Skin epidermis (tissue), 12 donors: ENCODE results near the gene CD6.

ENCODE experiments used
- H3K27ac ChIP-seq, 21 experiments: fragments of 200-600 bp; sonication (generic) in 11 of 21; one replicate each; pipeline ENCODE4 v1.5.0; 2020; ENCODE audit warnings: mild to moderate bottlenecking in 3 of 21, inconsistent platforms in 2 of 21, moderate library complexity in 2 of 21
- H3K4me3 ChIP-seq, 7 experiments: fragments of 200-600 bp; sonication (generic) in 2 of 7; one replicate each; pipeline ENCODE4 v1.5.0; 2020; ENCODE audit warnings: inconsistent platforms in 2 of 7, mild to moderate bottlenecking in 2 of 7, moderate library complexity in 1 of 7

CD6 gene

DNA sequence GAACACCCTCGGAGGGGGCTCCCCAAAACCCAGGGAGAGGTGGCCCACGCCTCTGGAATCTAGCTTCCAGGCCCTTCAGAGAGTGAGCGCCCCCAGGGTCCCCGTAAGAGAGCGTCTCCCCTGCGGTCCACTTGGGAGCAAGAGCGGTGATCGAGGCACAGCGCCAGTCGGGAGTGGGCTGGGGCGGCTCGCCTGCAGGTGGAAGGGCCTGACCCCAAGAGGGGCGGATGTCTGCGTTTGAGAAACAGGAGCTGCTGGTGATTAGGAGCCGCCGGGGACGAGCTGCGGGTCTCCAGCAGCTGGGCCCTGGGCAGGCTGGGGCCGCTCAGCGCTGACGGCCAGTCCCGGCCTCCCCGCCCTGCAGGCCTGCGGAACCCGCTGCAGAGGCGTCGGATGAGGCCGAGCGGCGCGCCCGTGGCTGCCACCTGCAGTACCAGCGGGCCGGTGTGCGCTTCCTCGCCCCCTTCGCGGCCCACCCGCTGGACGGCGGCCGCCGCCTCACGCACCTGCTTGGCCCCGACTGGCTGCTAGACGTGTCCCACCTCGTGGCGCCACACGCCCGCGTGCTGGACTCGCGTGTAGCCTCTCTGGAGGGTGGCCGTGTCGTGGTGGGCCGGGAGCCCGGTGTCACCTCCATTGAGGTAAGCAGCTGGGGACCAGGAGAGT lies 37.2 kb upstream of the CD6 start:
- peak overlapping the region in 1 of 21 experiments; percentile 40 for H3K27ac ChIP-seq

DNA sequence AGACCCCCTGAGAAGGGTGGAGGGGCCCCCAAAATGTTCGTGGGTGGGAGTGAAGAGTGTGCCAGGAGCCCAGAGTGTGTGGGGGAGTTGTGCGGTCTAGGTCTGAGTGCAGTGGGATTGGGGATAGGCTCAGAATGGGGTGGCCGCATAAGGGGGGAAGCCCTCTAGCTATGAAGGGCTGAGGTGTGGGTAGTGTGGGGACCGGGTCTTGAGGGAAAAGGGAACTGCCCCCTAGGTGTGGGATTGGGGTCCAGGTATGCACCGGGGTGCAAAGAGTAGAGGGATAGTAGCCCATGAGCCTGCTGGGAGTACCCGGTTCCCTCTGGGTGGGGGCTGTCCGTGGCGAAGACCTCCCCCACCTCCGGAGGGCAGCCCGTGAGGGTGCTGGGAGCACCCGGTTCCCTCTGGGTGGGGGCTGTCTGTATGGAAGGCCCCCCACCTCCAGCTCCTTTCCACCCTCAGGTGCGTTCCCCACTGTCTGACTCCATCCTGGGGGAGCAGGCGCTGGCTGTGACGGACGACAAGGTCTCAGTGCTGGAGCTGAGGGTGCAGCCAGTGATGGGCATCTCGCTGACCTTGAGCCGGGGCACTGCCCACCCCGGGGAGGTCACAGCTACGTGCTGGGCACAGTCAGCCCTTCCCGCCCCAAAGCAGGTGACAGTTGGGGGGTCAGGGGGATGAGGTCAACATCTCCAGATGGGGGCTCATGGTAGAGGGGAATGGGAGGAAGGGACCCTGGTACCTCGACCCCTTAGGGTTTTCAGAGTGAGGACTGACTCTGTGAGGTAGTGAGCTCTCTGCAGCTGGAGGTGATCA lies 36.5 kb upstream of the CD6 start:
- Histone ChIP-seq H3K27ac (no peak overlapping the region), H3K4me3 (no peak overlapping the region)

More for the DNA sequence above, 37.2 kb upstream of the CD6 start:
- H3K4me3 ChIP-seq, result no peak overlapping the region

DNA sequence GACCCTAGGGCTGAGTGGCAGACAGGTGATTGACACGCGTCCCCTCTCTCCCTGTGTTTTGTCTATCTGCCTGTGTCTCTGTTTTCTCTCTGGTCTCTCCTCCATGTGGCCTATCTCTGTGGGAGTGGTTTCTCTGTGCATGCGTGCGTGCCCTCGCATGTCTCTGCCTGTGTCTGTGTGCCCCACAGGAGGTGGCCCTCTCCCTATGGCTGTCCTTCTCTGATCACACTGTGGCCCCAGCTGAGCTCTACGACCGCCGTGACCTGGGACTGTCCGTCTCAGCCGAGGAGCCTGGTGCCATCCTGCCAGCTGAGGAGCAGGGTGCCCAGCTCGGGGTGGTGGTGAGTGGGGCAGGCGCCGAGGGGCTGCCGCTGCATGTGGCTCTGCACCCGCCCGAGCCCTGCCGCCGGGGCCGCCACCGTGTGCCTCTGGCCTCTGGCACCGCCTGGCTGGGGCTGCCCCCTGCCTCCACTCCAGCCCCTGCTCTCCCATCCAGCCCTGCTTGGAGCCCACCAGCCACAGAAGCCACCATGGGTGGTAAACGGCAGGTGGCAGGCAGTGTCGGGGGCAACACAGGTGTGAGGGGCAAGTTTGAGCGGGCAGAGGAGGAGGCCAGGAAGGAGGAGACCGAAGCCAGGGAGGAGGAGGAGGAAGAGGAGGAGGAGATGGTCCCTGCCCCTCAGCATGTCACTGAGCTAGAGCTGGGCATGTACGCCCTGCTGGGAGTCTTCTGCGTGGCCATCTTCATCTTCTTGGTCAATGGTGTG lies 35.6 kb upstream of the CD6 start:
- no peak overlapping the region for H3K27ac ChIP-seq

DNA sequence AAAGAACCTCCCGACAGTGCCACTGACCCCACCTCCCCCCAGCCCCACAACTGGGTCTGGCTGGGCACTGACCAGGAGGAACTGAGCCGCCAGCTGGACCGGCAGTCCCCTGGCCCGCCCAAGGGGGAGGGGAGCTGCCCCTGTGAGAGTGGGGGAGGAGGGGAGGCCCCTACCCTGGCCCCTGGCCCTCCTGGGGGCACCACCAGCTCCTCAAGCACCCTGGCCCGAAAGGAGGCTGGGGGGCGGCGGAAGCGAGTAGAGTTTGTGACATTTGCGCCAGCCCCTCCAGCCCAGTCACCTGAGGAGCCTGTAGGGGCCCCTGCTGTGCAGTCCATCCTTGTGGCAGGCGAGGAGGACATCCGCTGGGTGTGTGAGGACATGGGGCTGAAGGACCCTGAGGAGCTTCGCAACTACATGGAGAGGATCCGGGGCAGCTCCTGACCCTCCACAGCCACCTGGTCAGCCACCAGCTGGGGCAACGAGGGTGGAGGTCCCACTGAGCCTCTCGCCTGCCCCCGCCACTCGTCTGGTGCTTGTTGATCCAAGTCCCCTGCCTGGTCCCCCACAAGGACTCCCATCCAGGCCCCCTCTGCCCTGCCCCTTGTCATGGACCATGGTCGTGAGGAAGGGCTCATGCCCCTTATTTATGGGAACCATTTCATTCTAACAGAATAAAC lies 34.9 kb upstream of the CD6 start:
- H3K27ac ChIP-seq, result no peak overlapping the region
- no peak overlapping the region for H3K4me3 ChIP-seq

More for the DNA sequence above, 35.6 kb upstream of the CD6 start:
- no peak overlapping the region for H3K4me3 ChIP-seq

DNA sequence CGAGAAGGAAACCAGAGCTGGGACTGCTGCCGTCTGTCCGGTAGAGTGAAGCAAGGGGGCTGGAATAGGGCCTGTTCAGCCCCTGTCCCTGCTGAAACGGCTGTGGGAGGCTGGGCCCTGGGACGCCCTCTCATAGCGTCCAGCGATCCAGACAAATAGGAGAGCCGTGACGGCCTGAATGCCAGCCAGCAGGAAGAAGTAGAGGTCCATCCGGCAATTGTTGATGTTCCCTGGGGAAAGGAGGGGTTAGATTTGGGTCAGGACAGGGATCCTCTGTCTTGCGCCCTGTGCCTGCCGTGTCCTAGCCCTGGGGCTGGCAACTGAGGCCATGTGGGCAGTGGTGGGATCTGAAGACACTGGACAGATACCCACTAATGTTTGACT lies 34.3 kb upstream of the CD6 start:
- H3K27ac ChIP-seq, result no peak overlapping the region
- H3K4me3 ChIP-seq, result no peak overlapping the region

DNA sequence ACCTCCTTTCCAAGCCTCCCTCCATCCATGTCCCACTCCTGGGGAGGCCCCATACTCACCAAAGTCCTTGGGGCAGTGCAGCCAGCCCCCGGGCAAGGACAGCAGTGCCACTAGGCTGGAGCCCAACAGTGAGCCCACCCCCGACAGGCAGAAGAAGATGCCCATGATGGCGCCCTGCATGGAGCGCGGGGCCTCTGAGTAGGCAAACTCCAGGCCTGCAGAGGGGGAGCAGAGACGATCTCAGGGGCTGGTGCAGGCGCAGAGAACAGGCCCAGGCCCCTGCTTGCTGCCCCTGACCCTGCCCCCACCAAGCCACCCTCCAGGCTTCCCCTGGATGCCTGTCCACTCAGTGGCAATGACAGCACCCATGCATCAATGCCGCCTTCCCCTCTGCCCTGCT lies 33.7 kb upstream of the CD6 start:
- H3K27ac ChIP-seq, result no peak overlapping the region
- no peak overlapping the region for H3K4me3 ChIP-seq

DNA sequence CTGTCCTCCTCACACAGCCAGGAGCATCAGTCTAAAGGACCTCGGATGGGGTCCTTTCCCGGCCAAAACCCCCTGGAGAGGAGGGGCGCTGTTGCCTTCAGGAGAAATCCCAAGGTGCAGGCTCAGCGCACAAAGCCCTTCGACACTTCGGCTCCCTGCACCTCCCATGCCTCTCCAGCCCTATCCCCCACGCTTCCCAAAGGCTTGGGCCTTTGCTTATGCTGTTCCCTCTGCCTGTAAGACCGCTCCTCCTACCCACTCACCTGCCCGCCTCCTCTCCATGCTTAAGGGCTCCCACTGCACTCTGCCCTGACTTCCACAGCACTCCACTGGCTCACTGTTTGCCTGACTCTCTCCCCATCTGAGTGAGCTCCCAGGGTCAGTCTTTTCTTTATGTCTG lies 33.0 kb upstream of the CD6 start:
- Histone ChIP-seq H3K27ac (no peak overlapping the region), H3K4me3 (no peak overlapping the region)

DNA sequence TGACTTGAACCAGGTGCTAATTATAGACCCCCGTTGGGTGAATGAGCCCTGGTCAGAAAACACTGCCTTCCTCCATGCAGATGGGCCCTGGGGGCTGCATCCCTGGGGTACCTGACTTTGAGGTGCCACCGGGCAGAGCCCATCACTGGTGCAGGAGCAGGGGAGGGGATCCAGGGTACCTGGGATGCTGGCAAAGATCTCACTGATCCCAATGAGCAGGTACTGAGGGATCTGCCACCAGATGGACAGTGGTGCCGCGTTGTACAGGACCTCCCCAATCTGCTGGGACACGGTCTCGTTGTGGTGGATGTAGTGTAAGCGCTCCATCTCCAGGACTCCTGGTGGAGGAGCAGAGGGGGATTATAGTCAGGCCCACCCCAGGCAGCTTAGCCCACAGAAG lies 32.2 kb upstream of the CD6 start:
- H3K4me3 ChIP-seq, result no peak overlapping the region
- H3K27ac ChIP-seq, result no peak overlapping the region

DNA sequence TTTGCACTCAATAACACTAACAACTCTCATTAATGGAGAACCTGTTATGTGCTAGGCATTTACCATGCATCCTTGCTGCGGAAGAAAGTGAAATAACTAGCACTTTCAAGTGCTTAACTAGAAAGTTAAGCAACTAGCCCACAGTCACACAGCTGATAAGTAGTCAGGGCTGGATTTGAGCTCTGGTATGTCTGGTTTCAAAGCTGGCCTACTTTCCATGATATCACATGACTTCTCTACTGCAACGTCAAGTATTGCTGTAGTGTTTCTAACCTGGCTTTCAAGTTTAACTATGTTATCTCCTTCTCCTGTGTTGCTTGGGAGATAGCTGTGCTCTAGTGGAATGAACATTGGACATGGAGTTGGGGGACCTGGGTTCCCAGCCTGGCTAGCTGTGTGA lies 31.6 kb upstream of the CD6 start:
- Histone ChIP-seq H3K4me3 (no peak overlapping the region), H3K27ac (no peak overlapping the region)

DNA sequence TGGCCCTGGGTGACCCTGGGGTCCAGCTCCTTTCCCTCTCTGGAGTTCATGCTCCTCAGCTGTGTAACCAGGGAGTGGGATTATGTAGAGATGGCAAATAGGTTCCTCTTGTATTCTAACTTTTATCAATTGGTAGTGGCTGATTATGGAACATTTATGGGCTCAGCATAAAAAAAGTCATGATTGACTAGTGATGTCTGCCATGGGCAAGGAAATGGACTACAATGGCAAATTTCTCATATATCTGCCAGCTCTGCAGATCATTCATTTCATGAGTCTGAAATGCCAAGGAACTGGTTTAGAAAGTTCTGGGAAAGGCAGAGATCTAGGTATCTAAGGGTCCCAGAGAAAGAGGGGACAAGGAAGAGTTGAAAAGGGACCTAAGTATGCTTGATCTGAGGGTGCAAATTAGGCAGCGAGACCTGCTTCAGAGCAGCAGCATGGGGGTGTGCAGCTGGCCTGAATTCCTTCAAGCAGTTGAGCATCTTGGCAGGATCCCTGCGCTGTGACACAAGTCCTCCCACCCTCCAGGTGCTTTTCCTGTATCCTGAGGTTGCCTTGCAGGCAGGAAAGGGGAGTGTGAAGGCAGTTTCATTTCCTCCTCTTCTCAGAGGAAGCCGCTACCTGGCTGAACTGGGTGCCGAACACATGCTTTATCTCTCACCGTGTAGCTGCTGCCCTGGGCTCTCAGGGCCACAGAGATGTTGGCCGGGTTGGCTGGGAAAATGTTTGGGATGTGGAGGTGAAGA lies 29.9 kb upstream of the CD6 start:
- no peak overlapping the region for H3K4me3 ChIP-seq
- peak overlapping the region in 1 of 21 experiments; percentile 39 for H3K27ac ChIP-seq

DNA sequence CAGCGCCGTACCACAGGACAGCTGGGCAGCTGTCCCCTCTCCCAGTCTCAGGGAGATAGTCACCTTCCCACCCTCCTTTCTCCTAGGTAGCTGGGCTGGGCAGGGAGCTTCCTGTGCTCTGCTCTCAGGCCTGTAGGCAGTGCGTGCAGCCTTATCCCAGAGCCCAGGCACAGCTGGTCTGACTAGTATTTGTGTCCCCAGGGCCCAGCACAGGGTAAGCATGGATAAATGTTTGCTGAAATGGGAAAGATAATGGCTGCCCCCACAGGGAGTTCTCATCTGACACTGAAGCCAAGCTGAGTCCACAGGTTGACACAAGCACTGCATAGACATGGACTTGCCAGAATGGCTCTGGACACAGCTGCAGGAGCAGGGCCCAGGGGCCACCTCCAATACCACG lies 29.3 kb upstream of the CD6 start:
- no peak overlapping the region for H3K4me3 ChIP-seq
- peak overlapping the region in 2 of 21 experiments; percentile 21 to 39 for H3K27ac ChIP-seq

DNA sequence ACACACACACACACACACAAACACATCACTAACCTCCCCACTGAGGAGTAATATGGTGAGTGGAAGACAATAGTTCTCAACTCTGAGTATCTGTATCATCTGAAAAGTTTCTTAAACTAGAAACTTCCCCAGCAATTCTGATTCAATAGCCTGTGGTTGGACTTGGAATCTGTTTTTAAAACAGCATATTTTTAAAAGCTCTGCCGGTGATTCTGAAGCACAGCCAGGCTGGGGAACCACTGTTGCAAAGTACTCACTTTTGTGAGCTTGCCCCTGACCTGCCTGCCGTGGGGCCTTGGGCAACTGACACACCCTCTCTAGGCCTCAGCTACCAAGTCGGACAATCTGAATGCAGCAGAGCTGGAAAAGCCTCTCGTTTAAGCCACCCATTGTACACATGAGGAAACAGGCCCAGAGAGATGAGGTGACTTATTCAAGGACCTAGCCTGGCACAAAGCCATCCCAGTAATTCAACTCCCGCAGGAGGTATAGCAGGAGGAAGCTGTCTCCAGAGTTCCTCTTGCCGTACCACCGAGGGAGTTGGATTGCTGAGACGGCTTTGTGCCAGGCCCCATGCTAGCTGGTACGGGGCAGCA lies 28.4 kb upstream of the CD6 start:
- Histone ChIP-seq H3K27ac (peak overlapping the region in 6 of 21 experiments; percentile 4 to 35 (median 18)), H3K4me3 (no peak overlapping the region)

DNA sequence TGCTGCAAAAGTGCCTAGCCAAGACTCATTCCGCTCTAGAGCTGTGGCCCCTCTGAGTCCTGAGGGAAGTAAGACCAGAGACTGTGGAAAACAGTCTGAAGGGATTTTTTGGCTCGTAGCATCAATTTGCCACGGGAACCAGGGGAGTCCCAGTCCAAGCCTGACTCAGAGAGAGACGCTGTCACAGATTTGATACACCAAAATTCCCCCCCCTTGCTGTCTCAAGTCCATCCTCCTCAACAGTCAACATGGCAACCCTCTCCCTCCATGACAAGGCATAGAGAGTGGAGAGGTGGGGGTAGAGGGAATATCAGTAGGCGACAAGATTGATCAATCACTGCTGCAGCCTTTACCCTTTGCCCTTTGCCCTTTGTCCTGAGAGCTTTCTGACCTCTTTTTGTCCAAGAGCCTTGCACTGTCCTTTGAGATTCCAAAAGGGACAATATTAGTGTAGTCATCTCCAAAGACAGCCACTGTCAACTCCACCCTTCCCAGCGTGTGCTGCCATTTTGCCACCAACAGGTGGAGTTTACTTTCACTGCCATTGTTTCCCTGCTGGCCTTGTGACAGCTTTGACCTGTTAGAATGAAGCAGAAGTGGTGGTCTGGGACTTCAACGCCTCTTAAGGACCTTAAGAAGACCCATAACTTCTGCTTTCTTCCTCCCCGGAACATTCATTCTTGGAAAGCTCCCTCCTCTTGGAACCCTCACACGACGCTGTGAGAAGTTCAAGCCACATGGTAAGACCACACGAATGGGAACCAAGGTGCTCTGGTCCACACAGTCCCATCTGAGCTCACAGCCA lies 26.8 kb upstream of the CD6 start:
- no peak overlapping the region for H3K27ac ChIP-seq
- H3K4me3 ChIP-seq, result no peak overlapping the region

DNA sequence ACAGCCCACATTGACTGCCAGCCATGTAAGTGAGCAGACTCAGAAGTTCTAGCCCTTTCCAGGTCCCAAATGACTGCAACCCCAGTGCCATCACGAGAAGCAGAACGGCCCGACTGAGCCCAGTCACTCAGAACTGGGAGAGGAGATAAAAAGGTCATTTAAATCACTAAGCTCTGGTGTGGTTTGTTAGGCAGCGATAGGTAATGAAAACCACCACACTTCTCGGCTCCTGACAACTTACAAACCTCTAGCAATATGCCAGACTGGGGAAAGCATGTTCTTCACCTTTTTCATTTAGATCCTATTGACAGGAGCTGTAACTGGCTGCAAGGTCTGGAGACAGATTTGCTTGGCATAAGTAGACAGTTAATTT lies 26.2 kb upstream of the CD6 start:
- H3K4me3 ChIP-seq, result no peak overlapping the region
- H3K27ac ChIP-seq, result no peak overlapping the region

DNA sequence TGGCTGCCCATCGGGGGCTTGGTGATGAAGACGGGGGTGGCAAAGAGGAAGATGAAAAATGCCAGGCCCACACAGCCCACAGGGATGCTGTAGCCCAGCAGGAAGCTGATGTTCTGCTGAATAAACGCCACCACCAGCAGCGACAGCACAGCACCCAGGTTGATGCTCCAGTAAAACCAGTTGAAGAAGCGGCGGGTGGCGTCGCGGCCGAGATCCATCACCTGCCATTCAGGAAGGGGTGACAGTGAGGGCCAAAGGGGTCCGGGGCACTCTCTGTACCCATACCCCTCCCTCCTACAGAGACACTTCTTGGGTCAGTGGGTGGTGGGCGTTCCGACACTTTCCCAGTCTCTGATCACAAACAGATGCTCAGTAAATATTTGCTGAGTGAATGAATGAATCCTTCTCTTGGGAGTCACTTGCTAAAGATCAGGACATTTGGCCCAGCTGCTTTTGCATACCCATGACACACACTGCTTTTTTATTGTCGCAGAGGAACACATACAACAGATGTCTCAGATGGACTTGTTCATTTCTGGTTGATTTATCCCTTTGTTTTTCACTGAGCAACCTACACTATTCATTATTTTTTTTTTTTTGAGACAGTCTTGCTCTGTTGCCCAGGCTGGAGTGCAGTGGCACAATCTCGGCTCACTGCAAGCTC lies 24.7 kb upstream of the CD6 start:
- H3K27ac ChIP-seq, result peak overlapping the region in 1 of 21 experiments; percentile 47
- no peak overlapping the region for H3K4me3 ChIP-seq

DNA sequence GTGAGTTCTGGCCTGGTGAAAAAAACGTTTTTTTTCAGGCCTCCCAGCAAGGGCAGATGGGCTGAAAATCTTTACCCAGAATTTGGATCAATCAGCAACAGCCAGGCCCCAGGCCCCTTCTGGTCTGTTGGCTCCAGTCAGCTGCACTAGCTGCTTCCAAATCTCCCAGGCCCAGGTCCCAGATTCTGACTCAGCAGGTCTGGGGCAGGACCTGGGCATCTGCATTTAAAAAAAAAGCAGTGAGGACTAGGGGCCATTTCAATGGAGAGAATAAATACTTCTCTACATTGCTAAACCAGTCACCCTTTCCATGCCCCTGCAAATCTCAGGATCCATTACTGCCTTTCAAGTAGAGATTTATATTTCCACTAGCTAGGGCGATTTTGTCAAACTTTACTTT lies 23.8 kb upstream of the CD6 start:
- Histone ChIP-seq H3K4me3 (no peak overlapping the region), H3K27ac (peak overlapping the region in 1 of 21 experiments; percentile 5)

DNA sequence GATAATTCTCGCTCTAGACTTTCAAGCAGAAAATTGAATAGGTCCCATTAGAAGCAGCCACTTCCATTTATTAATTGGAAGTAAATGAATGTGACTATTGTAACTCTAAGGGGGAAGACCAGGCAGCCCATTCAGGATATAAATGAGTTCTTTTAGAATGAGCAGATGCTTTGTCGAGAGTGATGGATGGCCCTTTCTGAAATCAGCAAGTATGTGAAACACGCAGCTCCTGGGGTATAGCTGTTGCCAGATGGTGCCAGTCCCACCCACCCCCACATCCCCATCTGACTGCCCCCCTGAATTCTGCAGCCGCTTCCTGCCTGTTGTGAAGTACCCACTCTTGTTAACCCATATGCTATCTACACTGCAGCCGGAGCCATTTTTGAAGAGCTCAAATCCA lies 23.2 kb upstream of the CD6 start:
- H3K4me3 ChIP-seq, result no peak overlapping the region
- H3K27ac ChIP-seq, result no peak overlapping the region

DNA sequence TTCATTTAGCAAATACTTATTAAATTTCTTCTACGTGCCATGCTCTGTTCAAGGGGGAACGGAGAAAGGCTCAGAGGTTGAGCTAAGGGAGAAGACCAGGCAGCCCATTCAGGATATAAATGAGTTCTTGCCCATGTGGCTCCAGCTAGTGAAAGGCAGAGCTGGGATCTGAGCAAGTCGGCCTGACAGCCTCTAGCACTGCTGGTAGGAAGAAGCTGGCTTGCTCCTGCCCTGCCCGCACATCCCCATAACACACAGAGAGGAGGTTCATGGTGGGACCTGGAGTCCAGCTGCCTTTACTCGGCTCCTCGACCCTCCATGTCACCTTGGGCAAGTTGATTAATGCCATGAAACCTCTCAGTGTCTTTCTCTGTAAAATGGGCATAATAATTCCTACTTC lies 21.5 kb upstream of the CD6 start:
- peak overlapping the region in 2 of 21 experiments; percentile 89 to 92 for H3K27ac ChIP-seq
- peak overlapping the region in 5 of 7 experiments; percentile 28 to 45 (median 38) for H3K4me3 ChIP-seq
